ENCODE results near the gene GPR135. TPM values are rescaled to one million over a fixed set of nuclear protein-coding genes. Genes with fewer than 3 reads are reported as not detected.

GPR135 gene
- total RNA-seq, 1 experiment from 2014 or later = 2.3 TPM

- POLR2A ChIA-PET (ENCODE audit: low non-redundant PET) = no interaction called here
- intact Hi-C loops (cut with micrococcal nuclease; ENCODE audit: unreplicated experiment) = no loop called here
- H3K9me3 ChIP-seq (ENCODE audit: low read depth, low read length, poor library complexity, severe bottlenecking) = no peaks in the 10 kb centered on the region
- no peak overlapping the region for H3K27ac ChIP-seq (ENCODE audit: low read depth, low read length, poor library complexity, severe bottlenecking)
- BruUV-seq (replicated peaks) = no TSS peak
- peak; percentile 59 for DNase-seq (ENCODE audit: low spot score)
- TF ChIP-seq CTCF (conservative IDR thresholded peaks at IDR 0.05; ENCODE audit: low read depth, low read length) = peak; percentile 55
- TF ChIP-seq EZH2 (IDR thresholded peaks at IDR 0.05; ENCODE audit: borderline replicate concordance, low read depth, low read length, poor library complexity, severe bottlenecking) = no peak
- H3K27me3 ChIP-seq (replicated peaks; ENCODE audit: insufficient read depth, low read depth, low read length, poor library complexity) = no peaks in the 10 kb centered on the region
- H3K36me3 ChIP-seq (ENCODE audit: insufficient read depth, low read length, poor library complexity, severe bottlenecking) = no peaks in the 10 kb centered on the region
- no peak overlapping the region for H3K4me3 ChIP-seq (ENCODE audit: low read depth, low read length, poor library complexity, severe bottlenecking)
- H3K4me1 ChIP-seq (ENCODE audit: insufficient read depth, low read length, poor library complexity, severe bottlenecking) = no peaks in the 10 kb centered on the region
- CTCF ChIA-PET = no interaction called here
Observed at GRCh38 chr14:59422069-59422881, 42.9 kb downstream of the GPR135 start.

- Histone ChIP-seq H3K27ac (ENCODE audit: low read depth, low read length, poor library complexity, severe bottlenecking) (no peak overlapping the region), H3K27me3 (replicated peaks; ENCODE audit: insufficient read depth, low read depth, low read length, poor library complexity) (no peaks in the 10 kb centered on the region), H3K4me3 (ENCODE audit: low read depth, low read length, poor library complexity, severe bottlenecking) (no peak overlapping the region), H3K4me1 (ENCODE audit: insufficient read depth, low read length, poor library complexity, severe bottlenecking) (no peaks in the 10 kb centered on the region), H3K36me3 (ENCODE audit: insufficient read depth, low read length, poor library complexity, severe bottlenecking) (no peaks in the 10 kb centered on the region), H3K9me3 (ENCODE audit: low read depth, low read length, poor library complexity, severe bottlenecking) (no peaks in the 10 kb centered on the region)
- DNase-seq (ENCODE audit: low spot score) = no peak
- intact Hi-C loops (cut with micrococcal nuclease; ENCODE audit: unreplicated experiment) = no loop called here
- CTCF ChIA-PET = no interaction called here
- BruUV-seq (replicated peaks) = no TSS peak
- POLR2A ChIA-PET (ENCODE audit: low non-redundant PET) = interaction anchor here (0.6 kb wide), 1 partner anchor 478 kb away, joined by 4 read pairs; no protein-coding TSS in a partner anchor
- TF ChIP-seq CTCF (conservative IDR thresholded peaks at IDR 0.05; ENCODE audit: low read depth, low read length) (no peak), EZH2 (IDR thresholded peaks at IDR 0.05; ENCODE audit: borderline replicate concordance, low read depth, low read length, poor library complexity, severe bottlenecking) (no peak)
Observed at GRCh38 chr14:59419303-59419702, 45.9 kb downstream of the GPR135 start.

- Histone ChIP-seq H3K27me3 (replicated peaks; ENCODE audit: insufficient read depth, low read depth, low read length, poor library complexity) (no peaks in the 10 kb centered on the region), H3K9me3 (ENCODE audit: low read depth, low read length, poor library complexity, severe bottlenecking) (no peaks in the 10 kb centered on the region), H3K36me3 (ENCODE audit: insufficient read depth, low read length, poor library complexity, severe bottlenecking) (no peaks in the 10 kb centered on the region), H3K4me1 (ENCODE audit: insufficient read depth, low read length, poor library complexity, severe bottlenecking) (no peaks in the 10 kb centered on the region), H3K27ac (ENCODE audit: low read depth, low read length, poor library complexity, severe bottlenecking) (no peak overlapping the region), H3K4me3 (ENCODE audit: low read depth, low read length, poor library complexity, severe bottlenecking) (no peak overlapping the region)
- no TSS peak for BruUV-seq (replicated peaks)
- ChIA-PET CTCF (no interaction called here), POLR2A (ENCODE audit: low non-redundant PET) (no interaction called here)
- TF ChIP-seq CTCF (conservative IDR thresholded peaks at IDR 0.05; ENCODE audit: low read depth, low read length) = no peak
- no peak for TF ChIP-seq EZH2 (IDR thresholded peaks at IDR 0.05; ENCODE audit: borderline replicate concordance, low read depth, low read length, poor library complexity, severe bottlenecking)
- no peak for DNase-seq (ENCODE audit: low spot score)
- intact Hi-C loops (cut with micrococcal nuclease; ENCODE audit: unreplicated experiment) = no loop called here
Observed at GRCh38 chr14:59417311-59417710, 47.9 kb downstream of the GPR135 start.

All from A673 (cell line).